ENCODE results near the gene VPS4A. TPM values are rescaled to one million over a fixed set of nuclear protein-coding genes. Genes with fewer than 3 reads are reported as not detected.
"Not testable (repeated sequence)": the region's sequence is repeated elsewhere in the genome, so short reads cannot be mapped to it uniquely, and the experiment has no call there.

VPS4A gene
- 38.6 and 40.1 TPM in 2 replicates for total RNA-seq

GRCh38 chr16:69310653-69311532 is at the start of gene VPS4A:
Gene VPS4A (plus strand): TSS chr16:69311350. CDS start chr16:69311512, 162 bp downstream.
- intact Hi-C loops (cut with micrococcal nuclease), result loop anchor here (1.0 to 5.0 kb wide), 11 partner anchors 19 to 864 kb away; partner anchors contain the start of genes CYB5B, NOB1, PDF and SMPD3

GRCh38 chr16:69266334-69267063 is 44.7 kb upstream of the VPS4A start:
- intact Hi-C loops (cut with micrococcal nuclease), result no loop called here

GRCh38 chr16:69267633-69268032 is 43.5 kb upstream of the VPS4A start:
- intact Hi-C loops (cut with micrococcal nuclease), result no loop called here

GRCh38 chr16:69270395-69270794 is 40.8 kb upstream of the VPS4A start:
- intact Hi-C loops (cut with micrococcal nuclease), result no loop called here

- intact Hi-C loops (cut with micrococcal nuclease), result no loop called here
Observed at GRCh38 chr16:69270831-69271230, 40.3 kb upstream of the VPS4A start.

GRCh38 chr16:69273009-69273408 is 38.1 kb upstream of the VPS4A start:
- intact Hi-C loops (cut with micrococcal nuclease), result no loop called here

GRCh38 chr16:69274699-69275235 is 36.4 kb upstream of the VPS4A start:
- intact Hi-C loops (cut with micrococcal nuclease), result no loop called here

GRCh38 chr16:69276148-69277115 is 34.7 kb upstream of the VPS4A start:
- intact Hi-C loops (cut with micrococcal nuclease), result no loop called here

- intact Hi-C loops (cut with micrococcal nuclease), result no loop called here
Observed at GRCh38 chr16:69277413-69277812, 33.7 kb upstream of the VPS4A start.

- intact Hi-C loops (cut with micrococcal nuclease), result no loop called here
Observed at GRCh38 chr16:69283851-69284250, 27.3 kb upstream of the VPS4A start.

- intact Hi-C loops (cut with micrococcal nuclease), result no loop called here
Observed at GRCh38 chr16:69285240-69285639, 25.9 kb upstream of the VPS4A start.

- intact Hi-C loops (cut with micrococcal nuclease), result loop anchor here (1.0 kb wide), 6 partner anchors 99 to 757 kb away; partner anchors contain the start of gene TANGO6
Observed at GRCh38 chr16:69286941-69287713, 24.0 kb upstream of the VPS4A start.

GRCh38 chr16:69291657-69292056 is 19.5 kb upstream of the VPS4A start:
- intact Hi-C loops (cut with micrococcal nuclease), result not testable (repeated sequence)

GRCh38 chr16:69293401-69293800 is 17.7 kb upstream of the VPS4A start:
- intact Hi-C loops (cut with micrococcal nuclease), result no loop called here

GRCh38 chr16:69294051-69294450 is 17.1 kb upstream of the VPS4A start:
- intact Hi-C loops (cut with micrococcal nuclease), result no loop called here

- intact Hi-C loops (cut with micrococcal nuclease), result not testable (repeated sequence)
Observed at GRCh38 chr16:69296771-69297170, 14.4 kb upstream of the VPS4A start.

- intact Hi-C loops (cut with micrococcal nuclease), result no loop called here
Observed at GRCh38 chr16:69298261-69298660, 12.9 kb upstream of the VPS4A start.

GRCh38 chr16:69301187-69301586 is 10.0 kb upstream of the VPS4A start:
- intact Hi-C loops (cut with micrococcal nuclease), result no loop called here

- intact Hi-C loops (cut with micrococcal nuclease), result no loop called here
Observed at GRCh38 chr16:69301861-69302260, 9.3 kb upstream of the VPS4A start.

- intact Hi-C loops (cut with micrococcal nuclease), result no loop called here
Observed at GRCh38 chr16:69302301-69302700, 8.8 kb upstream of the VPS4A start.
